ENCODE data around the gene DEFB125. TPM values are rescaled to one million over a fixed set of nuclear protein-coding genes. Genes with fewer than 3 reads are reported as not detected.

DEFB125 gene, protein sequence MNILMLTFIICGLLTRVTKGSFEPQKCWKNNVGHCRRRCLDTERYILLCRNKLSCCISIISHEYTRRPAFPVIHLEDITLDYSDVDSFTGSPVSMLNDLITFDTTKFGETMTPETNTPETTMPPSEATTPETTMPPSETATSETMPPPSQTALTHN
- polyA plus RNA-seq (not detected in 3 replicates), polyA minus RNA-seq (not detected in 3 replicates)
- polyA plus RNA-seq (2011; ENCODE audit: low read depth), result not detected
- polyA plus RNA-seq (2011; cell fraction: cytosol; rRNA removed), result not detected in 2 replicates
- polyA plus RNA-seq (2011; cell fraction: nucleus; rRNA removed), result not detected in 2 replicates
- polyA plus RNA-seq (2012; ENCODE audit: low replicate concordance), result not detected in 2 replicates
- not detected for polyA minus RNA-seq (2011; cell fraction: cytosol; rRNA and poly(A)+ RNA removed)
- polyA minus RNA-seq (2011; cell fraction: nucleus; rRNA and poly(A)+ RNA removed), result not detected in 2 replicates

DNA sequence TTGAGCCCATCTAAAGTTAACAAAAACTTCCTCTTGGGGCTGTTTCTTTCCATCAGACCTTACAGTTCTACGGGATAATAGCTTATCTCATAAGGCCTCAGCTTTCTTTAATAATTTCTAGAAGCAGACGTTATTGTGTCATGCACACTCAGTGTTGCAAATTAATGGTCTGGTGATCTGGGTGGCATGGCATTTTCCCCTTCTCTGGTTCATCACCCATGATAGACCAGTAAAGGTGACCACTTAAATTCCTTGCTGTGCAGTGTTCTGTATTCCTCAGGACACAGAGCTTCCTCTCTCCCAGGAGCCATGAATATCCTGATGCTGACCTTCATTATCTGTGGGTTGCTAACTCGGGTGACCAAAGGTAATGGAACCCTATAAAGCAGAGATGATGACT is at the start of gene DEFB125:
DEFB125 (plus strand) TSS at position 272 of the 400 bp plus-strand sequence; CDS start at position 310, 38 bp downstream.
- TF ChIP-seq, protein P1, sequence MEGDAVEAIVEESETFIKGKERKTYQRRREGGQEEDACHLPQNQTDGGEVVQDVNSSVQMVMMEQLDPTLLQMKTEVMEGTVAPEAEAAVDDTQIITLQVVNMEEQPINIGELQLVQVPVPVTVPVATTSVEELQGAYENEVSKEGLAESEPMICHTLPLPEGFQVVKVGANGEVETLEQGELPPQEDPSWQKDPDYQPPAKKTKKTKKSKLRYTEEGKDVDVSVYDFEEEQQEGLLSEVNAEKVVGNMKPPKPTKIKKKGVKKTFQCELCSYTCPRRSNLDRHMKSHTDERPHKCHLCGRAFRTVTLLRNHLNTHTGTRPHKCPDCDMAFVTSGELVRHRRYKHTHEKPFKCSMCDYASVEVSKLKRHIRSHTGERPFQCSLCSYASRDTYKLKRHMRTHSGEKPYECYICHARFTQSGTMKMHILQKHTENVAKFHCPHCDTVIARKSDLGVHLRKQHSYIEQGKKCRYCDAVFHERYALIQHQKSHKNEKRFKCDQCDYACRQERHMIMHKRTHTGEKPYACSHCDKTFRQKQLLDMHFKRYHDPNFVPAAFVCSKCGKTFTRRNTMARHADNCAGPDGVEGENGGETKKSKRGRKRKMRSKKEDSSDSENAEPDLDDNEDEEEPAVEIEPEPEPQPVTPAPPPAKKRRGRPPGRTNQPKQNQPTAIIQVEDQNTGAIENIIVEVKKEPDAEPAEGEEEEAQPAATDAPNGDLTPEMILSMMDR (optimal IDR thresholded peaks at IDR 0.05 in 1 of 3, IDR thresholded peaks at IDR 0.05 in 1 of 3, conservative IDR thresholded peaks at IDR 0.05 in 1 of 3; ENCODE audit: extremely low read depth in 1 of 3, insufficient read depth in 2 of 3, low read length in 3 of 3), result no peak
- no peak for TF ChIP-seq EZH2 (IDR thresholded peaks at IDR 0.05; ENCODE audit: low read length)
- DNase-seq (ENCODE audit: low read depth, low spot score), result no peak
- Histone ChIP-seq H2AFZ (ENCODE audit: control insufficient read depth, low read length) (no peak within 1 kb of the TSS), H3K27me3 (ENCODE audit: control insufficient read depth, extremely low read depth, insufficient read depth, low read length) (no peaks in the 10 kb centered on the region), H3K4me2 (ENCODE audit: control insufficient read depth, extremely low read depth, insufficient read depth, low read depth, low read length) (no peak within 1 kb of the TSS), H3K4me3 (ENCODE audit: control insufficient read depth in 2 of 3, extremely low read depth in 1 of 3, insufficient read depth in 2 of 3, low read depth in 1 of 3, low read length in 3 of 3) (no peak within 1 kb of the TSS), H3K4me1 (ENCODE audit: control insufficient read depth, extremely low read depth, insufficient read depth, low read length) (peaks cover 3% of the 10 kb centered on the region), H3K9ac (ENCODE audit: control insufficient read depth, extremely low read depth, insufficient read depth, low read length) (no peak within 1 kb of the TSS), H3K36me3 (ENCODE audit: control insufficient read depth in 2 of 2, extremely low read depth in 1 of 2, insufficient read depth in 2 of 2, low read length in 2 of 2) (no peaks in the 10 kb centered on the region), H4K20me1 (ENCODE audit: control insufficient read depth, extremely low read depth, insufficient read depth, low read length) (no peaks in the 10 kb centered on the region), H3K9me1 (ENCODE audit: control insufficient read depth, extremely low read depth, insufficient read depth, low read length) (no peaks in the 10 kb centered on the region), H3K9me3 (ENCODE audit: control insufficient read depth, low read depth, low read length) (no peaks in the 10 kb centered on the region), H3K27ac (ENCODE audit: control insufficient read depth, insufficient read depth, low read length) (no peak within 1 kb of the TSS), H3K79me2 (ENCODE audit: control insufficient read depth, insufficient read depth, low read length) (no peaks in the 10 kb centered on the region)
- dilution Hi-C loops (cut with MboI; ENCODE audit: extremely low pct_ligation_motif_present, low sequenced_read_pairs), result no loop called here
- no peak for FAIRE-seq

DNA sequence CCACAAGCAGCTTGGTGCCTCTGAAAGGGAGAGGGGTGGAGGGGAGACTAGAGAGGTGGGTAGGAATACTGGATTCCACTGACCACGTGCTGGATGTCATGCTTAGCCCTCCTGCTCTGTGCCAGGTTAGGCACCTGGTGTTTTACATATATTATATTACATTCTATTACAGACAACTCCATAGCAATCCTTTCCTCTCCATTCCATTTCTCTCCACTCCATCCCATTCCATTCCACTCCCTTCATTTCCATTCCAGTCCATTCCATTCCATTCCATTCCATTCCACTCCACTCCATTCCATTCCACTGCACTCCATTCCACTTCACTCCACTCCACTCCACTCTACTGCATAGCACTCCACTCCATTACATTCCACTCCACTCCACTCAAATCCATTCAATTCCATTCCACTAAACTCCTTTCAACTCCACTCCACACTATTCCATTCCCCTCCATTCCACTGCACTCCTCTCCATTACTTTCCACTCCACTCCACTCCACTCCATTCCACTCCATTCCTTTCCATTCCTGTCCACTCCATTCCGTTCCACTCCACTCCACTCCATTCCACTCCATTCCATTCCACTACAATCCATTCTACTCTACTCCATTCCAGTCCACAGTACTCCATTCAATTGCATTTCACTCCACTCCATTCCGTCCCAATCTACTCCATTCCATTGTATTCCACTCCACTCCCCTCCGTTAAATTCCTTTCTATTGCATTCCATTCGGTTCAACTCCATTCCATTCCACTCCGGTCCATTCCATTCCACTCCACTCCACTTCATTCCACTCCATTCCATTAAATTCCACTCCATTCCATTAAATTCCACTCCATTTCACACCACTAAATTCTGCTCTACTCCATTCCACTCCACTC is 27.2 kb upstream of the DEFB125 start:
- dilution Hi-C loops (cut with MboI; ENCODE audit: extremely low pct_ligation_motif_present, low sequenced_read_pairs), result no loop called here
- DNase-seq (ENCODE audit: low read depth, low spot score) (no peak), FAIRE-seq (no peak)

More for the DNA sequence above, 27.2 kb upstream of the DEFB125 start:
- Histone ChIP-seq H3K9ac (ENCODE audit: control insufficient read depth, extremely low read depth, insufficient read depth, low read length) (no peak overlapping the region), H3K27ac (ENCODE audit: control insufficient read depth, insufficient read depth, low read length) (no peak overlapping the region), H2AFZ (ENCODE audit: control insufficient read depth, low read length) (no peak overlapping the region), H4K20me1 (ENCODE audit: control insufficient read depth, extremely low read depth, insufficient read depth, low read length) (no peaks in the 10 kb centered on the region), H3K4me3 (ENCODE audit: control insufficient read depth in 2 of 3, extremely low read depth in 1 of 3, insufficient read depth in 2 of 3, low read depth in 1 of 3, low read length in 3 of 3) (no peak overlapping the region), H3K27me3 (ENCODE audit: control insufficient read depth, extremely low read depth, insufficient read depth, low read length) (no peaks in the 10 kb centered on the region), H3K9me3 (ENCODE audit: control insufficient read depth, low read depth, low read length) (peaks cover 13% of the 10 kb centered on the region), H3K79me2 (ENCODE audit: control insufficient read depth, insufficient read depth, low read length) (no peaks in the 10 kb centered on the region), H3K36me3 (ENCODE audit: control insufficient read depth in 2 of 2, extremely low read depth in 1 of 2, insufficient read depth in 2 of 2, low read length in 2 of 2) (no peaks in the 10 kb centered on the region), H3K4me2 (ENCODE audit: control insufficient read depth, extremely low read depth, insufficient read depth, low read depth, low read length) (no peak overlapping the region), H3K9me1 (ENCODE audit: control insufficient read depth, extremely low read depth, insufficient read depth, low read length) (no peaks in the 10 kb centered on the region), H3K4me1 (ENCODE audit: control insufficient read depth, extremely low read depth, insufficient read depth, low read length) (no peaks in the 10 kb centered on the region)
- TF ChIP-seq EZH2 (IDR thresholded peaks at IDR 0.05; ENCODE audit: low read length), result no peak
- TF ChIP-seq, protein P1 (optimal IDR thresholded peaks at IDR 0.05 in 1 of 3, IDR thresholded peaks at IDR 0.05 in 1 of 3, conservative IDR thresholded peaks at IDR 0.05 in 1 of 3; ENCODE audit: extremely low read depth in 1 of 3, insufficient read depth in 2 of 3, low read length in 3 of 3), result no peak
